Measurements from ENCODE around the gene IFNA14. TPM values are rescaled to one million over a fixed set of nuclear protein-coding genes. Genes with fewer than 3 reads are reported as not detected.
A peak's percentile ranks its signal among the peaks of the same experiment; 100 is the strongest.

Gene IFNA14
- total RNA-seq, 2 experiments from 2014 or later: not detected

- intact Hi-C loops (cut with micrococcal nuclease): no loop called here
- POLR2A ChIA-PET: no interaction called here
These were observed 15.9 kb upstream of the IFNA14 start for GRCh38 chr9:21255538-21256212.

GRCh38 chr9:21252721-21253547, 13.1 kb upstream of the IFNA14 start:
- no peaks in the 10 kb centered on the region for H3K36me3 Mint-ChIP-seq (ENCODE audit: low read depth)
- peaks cover 3% of the 10 kb centered on the region for H3K27me3 Mint-ChIP-seq
- H3K4me3 Mint-ChIP-seq: no peak overlapping the region
- TF ChIP-seq CTCF (IDR thresholded peaks at IDR 0.05): peak; percentile 56
- ChIA-PET POLR2A (interaction anchor here (0.7 kb wide), 1 partner anchor 153 kb away, joined by 3 read pairs; no protein-coding TSS in a partner anchor), CTCF (interaction anchor here (0.7 to 4.5 kb wide), 33 partner anchors 9 to 538 kb away, joined by 3 to 37 read pairs (median 4); no protein-coding TSS in a partner anchor)
- peak; percentile 67 for ATAC-seq
- H3K27ac Mint-ChIP-seq: no peak overlapping the region
- DNase-seq: peak; percentile 37
- intact Hi-C loops (cut with micrococcal nuclease): no loop called here
- no peaks in the 10 kb centered on the region for H3K9me3 Mint-ChIP-seq
- peaks cover 5% of the 10 kb centered on the region for H3K4me1 Mint-ChIP-seq (ENCODE audit: low read depth)

More at GRCh38 chr9:21255538-21256212, 15.9 kb upstream of the IFNA14 start:
- CTCF ChIA-PET: interaction anchor here (0.8 to 1.3 kb wide), 2 partner anchors 59 to 62 kb away, joined by 3 read pairs; no protein-coding TSS in a partner anchor
- H3K4me3 Mint-ChIP-seq: no peak overlapping the region
- H3K4me1 Mint-ChIP-seq (ENCODE audit: low read depth): peaks cover 5% of the 10 kb centered on the region
- no peak for ATAC-seq
- no peak overlapping the region for H3K27ac Mint-ChIP-seq
- DNase-seq: no peak
- no peaks in the 10 kb centered on the region for H3K36me3 Mint-ChIP-seq (ENCODE audit: low read depth)
- no peak for TF ChIP-seq CTCF (IDR thresholded peaks at IDR 0.05)
- H3K27me3 Mint-ChIP-seq: peaks cover 3% of the 10 kb centered on the region
- no peaks in the 10 kb centered on the region for H3K9me3 Mint-ChIP-seq

GRCh38 chr9:21251638-21252037, 11.8 kb upstream of the IFNA14 start:
- Mint-ChIP-seq H3K27me3 (peaks cover 3% of the 10 kb centered on the region), H3K4me3 (no peak overlapping the region), H3K27ac (no peak overlapping the region), H3K9me3 (no peaks in the 10 kb centered on the region), H3K36me3 (ENCODE audit: low read depth) (no peaks in the 10 kb centered on the region), H3K4me1 (ENCODE audit: low read depth) (peaks cover 5% of the 10 kb centered on the region)
- intact Hi-C loops (cut with micrococcal nuclease): no loop called here
- DNase-seq (no peak), ATAC-seq (no peak)
- no peak for TF ChIP-seq CTCF (IDR thresholded peaks at IDR 0.05)
- CTCF ChIA-PET: interaction anchor here (0.9 to 4.5 kb wide), 12 partner anchors 12 to 182 kb away, joined by 3 to 37 read pairs (median 5); partner anchors contain the start of gene IFNA14
- POLR2A ChIA-PET: no interaction called here

- intact Hi-C loops (cut with micrococcal nuclease): no loop called here
- Mint-ChIP-seq H3K9me3 (no peaks in the 10 kb centered on the region), H3K27ac (no peak overlapping the region), H3K4me1 (ENCODE audit: low read depth) (peaks cover 5% of the 10 kb centered on the region), H3K36me3 (ENCODE audit: low read depth) (no peaks in the 10 kb centered on the region), H3K4me3 (no peak overlapping the region), H3K27me3 (peaks cover 3% of the 10 kb centered on the region)
- DNase-seq (no peak), ATAC-seq (no peak)
- ChIA-PET CTCF (interaction anchor here (0.9 to 4.5 kb wide), 8 partner anchors 11 to 183 kb away, joined by 3 to 37 read pairs (median 6); partner anchors contain the start of gene IFNA14), POLR2A (no interaction called here)
- TF ChIP-seq CTCF (IDR thresholded peaks at IDR 0.05): no peak
These were observed 11.4 kb upstream of the IFNA14 start for GRCh38 chr9:21251190-21251589.

Measured in activated CD8-positive, alpha-beta T cell treated with anti-CD3 and anti-CD28 coated beads for 36 hours (primary cell).